Measurements from ENCODE around the gene IGIP.

IGIP gene

DNA sequence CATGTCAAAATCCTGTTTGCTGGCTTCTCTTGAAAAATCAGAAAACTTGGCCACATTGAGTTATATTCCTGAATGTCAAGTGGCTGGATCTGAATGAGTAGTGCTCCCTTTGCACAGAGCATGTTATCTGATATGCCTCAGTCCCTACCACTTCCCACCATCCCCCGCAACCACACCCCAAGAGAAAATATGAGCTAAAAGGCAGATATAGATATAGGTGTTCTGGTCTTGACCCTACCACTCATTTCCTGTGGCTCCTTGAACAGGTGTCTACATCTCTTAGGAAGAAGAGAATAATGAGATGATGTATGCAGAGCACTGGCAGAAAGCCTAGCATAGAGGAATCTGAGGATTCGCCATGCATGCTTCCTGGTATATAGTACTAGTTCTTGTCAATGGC, 42.6 kb downstream of the IGIP start:
- TF ChIP-seq, protein P1, sequence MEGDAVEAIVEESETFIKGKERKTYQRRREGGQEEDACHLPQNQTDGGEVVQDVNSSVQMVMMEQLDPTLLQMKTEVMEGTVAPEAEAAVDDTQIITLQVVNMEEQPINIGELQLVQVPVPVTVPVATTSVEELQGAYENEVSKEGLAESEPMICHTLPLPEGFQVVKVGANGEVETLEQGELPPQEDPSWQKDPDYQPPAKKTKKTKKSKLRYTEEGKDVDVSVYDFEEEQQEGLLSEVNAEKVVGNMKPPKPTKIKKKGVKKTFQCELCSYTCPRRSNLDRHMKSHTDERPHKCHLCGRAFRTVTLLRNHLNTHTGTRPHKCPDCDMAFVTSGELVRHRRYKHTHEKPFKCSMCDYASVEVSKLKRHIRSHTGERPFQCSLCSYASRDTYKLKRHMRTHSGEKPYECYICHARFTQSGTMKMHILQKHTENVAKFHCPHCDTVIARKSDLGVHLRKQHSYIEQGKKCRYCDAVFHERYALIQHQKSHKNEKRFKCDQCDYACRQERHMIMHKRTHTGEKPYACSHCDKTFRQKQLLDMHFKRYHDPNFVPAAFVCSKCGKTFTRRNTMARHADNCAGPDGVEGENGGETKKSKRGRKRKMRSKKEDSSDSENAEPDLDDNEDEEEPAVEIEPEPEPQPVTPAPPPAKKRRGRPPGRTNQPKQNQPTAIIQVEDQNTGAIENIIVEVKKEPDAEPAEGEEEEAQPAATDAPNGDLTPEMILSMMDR (IDR thresholded peaks at IDR 0.05; ENCODE audit: control insufficient read depth, insufficient read depth, low read depth, low read length, missing control alignments) = no peak
- DNase-seq (ENCODE audit: low read depth) = no peak
- no peak overlapping the region for H3K4me3 ChIP-seq (ENCODE audit: control insufficient read depth, low read depth, low read length)

DNA sequence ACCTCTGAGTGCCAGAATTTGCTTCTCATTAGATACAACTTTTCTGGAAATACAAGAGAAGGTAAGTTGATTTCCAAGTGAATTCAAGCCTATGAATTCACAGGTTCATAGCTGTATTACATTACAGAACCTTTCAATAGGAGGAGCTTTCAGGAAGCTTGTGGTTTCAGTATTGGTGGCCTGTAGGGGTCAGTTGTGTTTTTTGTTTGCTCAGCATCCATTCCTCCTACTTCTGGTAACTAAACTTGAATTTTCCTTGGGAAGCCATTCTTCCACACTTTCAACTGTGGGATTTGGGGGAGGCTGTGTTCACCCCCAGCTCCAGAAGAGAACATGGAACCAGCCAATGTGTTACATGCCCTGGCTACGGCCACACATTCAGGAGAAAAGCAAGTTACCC, 43.7 kb downstream of the IGIP start:
- no peak for DNase-seq (ENCODE audit: low read depth)
- H3K4me3 ChIP-seq (ENCODE audit: control insufficient read depth, low read depth, low read length) = no peak overlapping the region
- TF ChIP-seq, protein P1 (IDR thresholded peaks at IDR 0.05; ENCODE audit: control insufficient read depth, insufficient read depth, low read depth, low read length, missing control alignments) = no peak

DNA sequence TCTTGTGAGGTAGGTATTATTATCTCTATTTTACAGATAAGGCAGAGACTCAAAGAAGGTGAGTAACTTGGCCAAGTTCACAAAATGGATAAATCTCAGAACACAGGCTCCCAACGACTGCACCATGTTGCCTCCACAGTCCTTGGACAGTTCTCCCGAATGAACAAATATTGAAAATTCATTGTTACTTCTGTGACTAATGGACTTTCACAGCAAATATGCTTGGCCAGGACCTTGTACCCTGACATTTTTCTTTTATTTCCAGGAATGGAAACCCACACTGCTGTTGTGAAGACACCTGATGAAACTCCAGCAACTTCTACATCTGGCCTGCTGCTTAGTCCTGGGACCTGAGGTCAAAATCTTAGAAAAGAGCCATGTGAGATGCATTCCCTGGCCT, 46.7 kb downstream of the IGIP start:
- TF ChIP-seq, protein P1 (IDR thresholded peaks at IDR 0.05; ENCODE audit: control insufficient read depth, insufficient read depth, low read depth, low read length, missing control alignments) = no peak
- no peak for DNase-seq (ENCODE audit: low read depth)
- no peak overlapping the region for H3K4me3 ChIP-seq (ENCODE audit: control insufficient read depth, low read depth, low read length)

DNA sequence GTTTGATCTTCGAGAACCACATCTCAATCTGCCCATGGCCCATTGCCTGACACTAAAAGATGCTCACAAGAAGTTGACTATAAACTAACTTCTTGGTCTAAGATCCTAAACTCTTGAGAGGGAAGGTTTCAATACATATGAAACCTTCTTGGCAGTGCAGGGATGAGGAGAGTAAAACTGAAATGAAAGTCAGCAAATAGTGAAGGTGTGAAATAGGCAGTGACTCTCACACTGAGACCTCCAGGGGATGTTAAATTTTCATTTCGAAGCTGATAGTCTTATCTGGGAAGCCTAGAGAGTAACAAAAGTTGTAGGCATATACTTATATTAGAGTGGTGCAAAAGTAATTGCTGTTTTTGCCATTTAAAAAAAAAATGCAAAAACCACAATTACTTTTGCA, 48.3 kb downstream of the IGIP start:
- TF ChIP-seq, protein P1 (IDR thresholded peaks at IDR 0.05; ENCODE audit: control insufficient read depth, insufficient read depth, low read depth, low read length, missing control alignments) = no peak

DNA sequence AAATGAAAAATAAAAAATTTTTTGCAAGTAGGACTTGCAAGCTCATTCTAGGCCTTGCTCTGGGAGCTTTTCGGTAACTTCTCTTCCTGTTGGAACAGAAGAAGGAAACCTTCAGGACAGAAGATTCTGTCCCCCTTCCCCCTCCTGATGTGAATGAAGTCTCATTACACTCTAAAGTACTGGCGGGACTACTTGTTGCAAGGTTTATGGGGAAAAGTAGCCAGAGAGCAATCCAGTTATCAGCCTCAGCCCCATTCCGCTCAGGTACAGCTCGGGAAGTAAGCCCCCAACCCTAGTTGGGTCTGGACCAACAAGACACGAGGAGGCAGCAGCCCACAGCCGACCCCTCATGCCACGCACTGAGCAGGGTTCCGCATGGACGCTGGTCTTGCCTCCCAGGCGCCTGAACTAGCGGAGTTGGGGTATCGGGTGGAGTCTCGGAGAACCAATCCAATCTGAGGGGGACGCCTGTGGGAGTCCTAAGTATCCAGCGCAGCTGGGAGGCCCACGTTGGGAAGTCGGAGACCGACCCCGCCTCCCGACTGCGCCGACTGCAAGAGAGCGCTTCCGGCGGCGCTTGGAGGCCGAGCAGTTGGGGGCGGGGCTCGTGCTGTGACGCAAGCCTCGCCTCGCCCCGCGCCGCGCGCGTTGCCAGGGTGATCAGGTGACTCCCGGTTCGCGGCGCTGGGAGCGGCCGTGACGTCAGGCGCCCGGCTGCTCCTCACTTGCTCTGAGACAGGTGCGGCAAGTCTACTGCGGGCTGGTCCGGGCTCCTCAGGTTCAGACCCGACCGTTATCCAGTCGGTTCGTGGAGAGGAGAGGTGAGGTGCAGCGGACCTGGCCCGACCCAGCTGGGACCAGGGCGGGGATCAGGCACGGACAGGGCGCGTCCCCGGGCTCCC, 49.0 kb downstream of the IGIP start, which contains the start of gene CYSTM1:
CYSTM1 (plus strand) TSS at position 724 of the 902 bp plus-strand sequence. CDS start 19,278 bp downstream, outside the sequence.
- peak; percentile 54 for DNase-seq (ENCODE audit: low read depth)
- H3K4me3 ChIP-seq (ENCODE audit: control insufficient read depth, low read depth, low read length) = peak within 1 kb of the TSS; percentile 93
- TF ChIP-seq, protein P1 (IDR thresholded peaks at IDR 0.05; ENCODE audit: control insufficient read depth, insufficient read depth, low read depth, low read length, missing control alignments) = no peak

More for the DNA sequence above, 48.3 kb downstream of the IGIP start:
- H3K4me3 ChIP-seq (ENCODE audit: control insufficient read depth, low read depth, low read length) = no peak overlapping the region
- DNase-seq (ENCODE audit: low read depth) = no peak

DNA sequence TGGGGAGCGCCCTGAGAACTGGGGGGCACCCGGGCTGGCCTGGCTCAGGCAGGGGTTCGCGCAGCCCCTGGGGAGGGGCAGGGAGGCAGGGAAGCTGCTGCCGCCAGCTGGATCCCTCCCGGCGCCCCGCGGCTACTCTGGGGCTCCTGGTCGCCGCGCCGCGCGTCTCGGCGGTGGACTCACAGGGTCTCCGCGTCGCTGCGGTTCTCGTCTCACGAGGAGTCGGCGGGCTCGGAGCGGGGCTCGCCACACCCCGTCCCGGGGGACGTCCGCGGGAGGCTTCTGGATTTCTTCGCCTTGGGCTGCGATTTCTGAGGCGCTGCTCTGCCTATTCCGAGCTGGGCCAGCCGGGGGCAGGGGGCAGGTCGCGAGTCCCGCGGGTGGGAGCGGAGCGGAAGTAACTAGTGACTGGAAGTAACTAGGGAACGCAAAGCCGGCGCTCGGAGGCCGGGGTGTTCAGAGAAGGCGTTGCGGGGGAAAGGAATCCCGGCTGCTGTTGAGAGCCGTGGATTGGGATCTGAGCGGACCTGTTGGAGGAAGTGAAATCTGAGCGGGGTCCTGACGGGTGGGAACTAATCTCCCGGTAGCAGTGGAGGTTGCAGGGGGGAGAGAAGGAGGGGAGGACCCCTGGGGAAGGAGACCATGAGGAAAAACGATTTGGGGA, 49.8 kb downstream of the IGIP start:
- TF ChIP-seq, protein P1 (IDR thresholded peaks at IDR 0.05; ENCODE audit: control insufficient read depth, insufficient read depth, low read depth, low read length, missing control alignments) = peak; percentile 21
- no peak for DNase-seq (ENCODE audit: low read depth)
- H3K4me3 ChIP-seq (ENCODE audit: control insufficient read depth, low read depth, low read length) = peak overlapping the region; percentile 93

All from AG09309 (cell line).